Measurements from ENCODE around the gene MPDZ. TPM values are rescaled to one million over a fixed set of nuclear protein-coding genes. Genes with fewer than 3 reads are reported as not detected.

MPDZ gene
- polyA plus RNA-seq, 2 of the 4 experiments (the other 2 are of a cell fraction): 19.5 to 36.4 TPM

DNA sequence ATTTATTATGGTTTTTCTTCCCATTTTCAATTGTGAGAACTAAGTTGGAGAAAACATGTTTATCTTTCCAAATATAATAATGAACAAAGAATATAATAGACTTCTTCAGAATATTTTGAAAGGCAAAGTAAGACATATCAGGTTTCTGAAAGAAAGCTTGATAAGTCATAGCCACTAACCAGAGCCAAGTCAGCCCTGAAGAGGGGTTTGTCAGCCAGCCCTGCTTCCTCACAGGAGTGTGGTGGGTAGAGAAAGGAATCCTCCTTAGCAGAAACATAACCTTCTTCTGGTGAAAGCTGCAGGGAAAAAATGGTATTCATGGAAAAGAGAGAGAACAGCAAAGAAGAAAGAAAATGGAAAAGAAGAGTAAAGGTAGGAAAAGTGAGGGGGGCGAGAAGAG, 93.4 kb downstream of the MPDZ start:
- H3K4me1 ChIP-seq: peaks cover 9% of the 10 kb centered on the region; the same call in 2 of the 3 replicates
- no peak for ATAC-seq
- no peak overlapping the region for H3K27ac ChIP-seq
- no peak overlapping the region for H3K4me3 ChIP-seq
- POLR2A ChIA-PET: no interaction called here
- CTCF ChIA-PET: no interaction called here
- no peak overlapping the region for H3K4me2 ChIP-seq
- no peak for DNase-seq (ENCODE audit: low read depth in 1 of 2, low spot score in 1 of 2)
- no peaks in the 10 kb centered on the region for H3K9me3 ChIP-seq
- no peak for FAIRE-seq
- TF ChIP-seq FOXS1 (CRISPR knock-in tag; IDR thresholded peaks at IDR 0.05) (no peak), KDM5A (IDR thresholded peaks at IDR 0.05) (no peak), RAD21 (conservative IDR thresholded peaks at IDR 0.05 in 1 of 2, IDR thresholded peaks at IDR 0.05 in 1 of 2) (no peak), E2F6 (IDR thresholded peaks at IDR 0.05; ENCODE audit: borderline replicate concordance, low read depth) (no peak), HOXB5 (CRISPR knock-in tag; IDR thresholded peaks at IDR 0.05) (no peak), EHF (CRISPR knock-in tag; IDR thresholded peaks at IDR 0.05) (no peak)
- TF ChIP-seq, protein P1, sequence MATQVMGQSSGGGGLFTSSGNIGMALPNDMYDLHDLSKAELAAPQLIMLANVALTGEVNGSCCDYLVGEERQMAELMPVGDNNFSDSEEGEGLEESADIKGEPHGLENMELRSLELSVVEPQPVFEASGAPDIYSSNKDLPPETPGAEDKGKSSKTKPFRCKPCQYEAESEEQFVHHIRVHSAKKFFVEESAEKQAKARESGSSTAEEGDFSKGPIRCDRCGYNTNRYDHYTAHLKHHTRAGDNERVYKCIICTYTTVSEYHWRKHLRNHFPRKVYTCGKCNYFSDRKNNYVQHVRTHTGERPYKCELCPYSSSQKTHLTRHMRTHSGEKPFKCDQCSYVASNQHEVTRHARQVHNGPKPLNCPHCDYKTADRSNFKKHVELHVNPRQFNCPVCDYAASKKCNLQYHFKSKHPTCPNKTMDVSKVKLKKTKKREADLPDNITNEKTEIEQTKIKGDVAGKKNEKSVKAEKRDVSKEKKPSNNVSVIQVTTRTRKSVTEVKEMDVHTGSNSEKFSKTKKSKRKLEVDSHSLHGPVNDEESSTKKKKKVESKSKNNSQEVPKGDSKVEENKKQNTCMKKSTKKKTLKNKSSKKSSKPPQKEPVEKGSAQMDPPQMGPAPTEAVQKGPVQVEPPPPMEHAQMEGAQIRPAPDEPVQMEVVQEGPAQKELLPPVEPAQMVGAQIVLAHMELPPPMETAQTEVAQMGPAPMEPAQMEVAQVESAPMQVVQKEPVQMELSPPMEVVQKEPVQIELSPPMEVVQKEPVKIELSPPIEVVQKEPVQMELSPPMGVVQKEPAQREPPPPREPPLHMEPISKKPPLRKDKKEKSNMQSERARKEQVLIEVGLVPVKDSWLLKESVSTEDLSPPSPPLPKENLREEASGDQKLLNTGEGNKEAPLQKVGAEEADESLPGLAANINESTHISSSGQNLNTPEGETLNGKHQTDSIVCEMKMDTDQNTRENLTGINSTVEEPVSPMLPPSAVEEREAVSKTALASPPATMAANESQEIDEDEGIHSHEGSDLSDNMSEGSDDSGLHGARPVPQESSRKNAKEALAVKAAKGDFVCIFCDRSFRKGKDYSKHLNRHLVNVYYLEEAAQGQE (IDR thresholded peaks at IDR 0.05): no peak
- WGBS (ENCODE audit: missing lambda C conversion rate): 87% methylated on average over 1 of the region's 1 CpG

DNA sequence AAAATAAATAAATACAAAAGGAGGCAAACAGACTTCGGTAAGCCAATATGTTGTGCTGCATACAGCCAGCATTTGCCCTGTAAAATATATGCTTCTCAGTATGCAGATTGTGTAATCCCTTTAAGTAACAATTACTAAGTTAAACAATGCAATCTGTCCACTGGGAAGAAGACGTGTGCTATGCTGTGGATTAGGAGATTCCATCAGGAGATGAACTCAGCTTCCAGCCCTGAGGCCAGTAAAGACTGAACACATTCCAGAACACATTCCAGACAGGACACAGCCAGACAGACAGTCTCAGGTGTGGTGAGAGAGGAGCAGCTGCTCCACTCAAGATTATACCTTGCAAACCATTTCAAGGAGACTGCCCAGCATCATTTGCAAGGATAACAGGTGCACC, 97.8 kb downstream of the MPDZ start:
- TF ChIP-seq, protein P2, sequence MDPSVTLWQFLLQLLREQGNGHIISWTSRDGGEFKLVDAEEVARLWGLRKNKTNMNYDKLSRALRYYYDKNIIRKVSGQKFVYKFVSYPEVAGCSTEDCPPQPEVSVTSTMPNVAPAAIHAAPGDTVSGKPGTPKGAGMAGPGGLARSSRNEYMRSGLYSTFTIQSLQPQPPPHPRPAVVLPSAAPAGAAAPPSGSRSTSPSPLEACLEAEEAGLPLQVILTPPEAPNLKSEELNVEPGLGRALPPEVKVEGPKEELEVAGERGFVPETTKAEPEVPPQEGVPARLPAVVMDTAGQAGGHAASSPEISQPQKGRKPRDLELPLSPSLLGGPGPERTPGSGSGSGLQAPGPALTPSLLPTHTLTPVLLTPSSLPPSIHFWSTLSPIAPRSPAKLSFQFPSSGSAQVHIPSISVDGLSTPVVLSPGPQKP (IDR thresholded peaks at IDR 0.05; ENCODE audit: low read depth, low read length): no peak
- peak in 1 of 2 experiments; percentile 60; a peak in 2 of 4 replicates for TF ChIP-seq CEBPB (IDR thresholded peaks at IDR 0.05)
- Histone ChIP-seq H3K4me3 (no peak overlapping the region), H3K27ac (no peak overlapping the region), H3K9me3 (no peaks in the 10 kb centered on the region), H3K4me2 (peak overlapping the region; percentile 38), H3K4me1 (peaks cover 9% of the 10 kb centered on the region; the same call in 2 of the 3 replicates)
- FAIRE-seq (peak; percentile 13), ATAC-seq (peak; percentile 19 to 74; a peak in 3 of 6 replicates), DNase-seq (ENCODE audit: low read depth in 1 of 2, low spot score in 1 of 2) (peak; percentile 2 to 33)
- 11% methylated on average over 2 of the region's 2 CpGs for WGBS (ENCODE audit: missing lambda C conversion rate)
- POLR2A ChIA-PET: interaction anchor here (1.1 kb wide), 1 partner anchor 42 kb away, joined by 3 read pairs; no protein-coding TSS in a partner anchor
- CTCF ChIA-PET: no interaction called here

GRCh38 chr9:13179257-13179656, 100.2 kb downstream of the MPDZ start:
- ATAC-seq: no peak
- Histone ChIP-seq H3K9me3 (no peaks in the 10 kb centered on the region), H3K27ac (no peak overlapping the region), H3K4me3 (no peak overlapping the region), H3K4me1 (peaks cover 9% of the 10 kb centered on the region; the same call in 2 of the 3 replicates), H3K4me2 (no peak overlapping the region)
- POLR2A ChIA-PET: no interaction called here
- TF ChIP-seq HOXA7 (CRISPR knock-in tag; IDR thresholded peaks at IDR 0.05): no peak
- TF ChIP-seq ZNF302 (CRISPR knock-in tag; IDR thresholded peaks at IDR 0.05): no peak
- TF ChIP-seq HES2 (IDR thresholded peaks at IDR 0.05): no peak
- TF ChIP-seq EHF (CRISPR knock-in tag; IDR thresholded peaks at IDR 0.05): no peak
- TF ChIP-seq KDM5A (IDR thresholded peaks at IDR 0.05): no peak
- no peak for TF ChIP-seq JUNB (IDR thresholded peaks at IDR 0.05)
- TF ChIP-seq TP53 (CRISPR knock-in tag; IDR thresholded peaks at IDR 0.05): no peak
- TF ChIP-seq FOXS1 (CRISPR knock-in tag; IDR thresholded peaks at IDR 0.05): no peak
- no peak for TF ChIP-seq MAFK (IDR thresholded peaks at IDR 0.05; ENCODE audit: partially characterized antibody)
- no peak for TF ChIP-seq RCOR1 (IDR thresholded peaks at IDR 0.05; ENCODE audit: low read depth, low read length)
- no peak for DNase-seq (ENCODE audit: low read depth in 1 of 2, low spot score in 1 of 2)
- CTCF ChIA-PET: no interaction called here
- 74% methylated on average over 3 of the region's 3 CpGs for WGBS (ENCODE audit: missing lambda C conversion rate)
- FAIRE-seq: no peak

Data from A549 (cell line).